Epithelial cell of esophagus (primary cell): ENCODE results near the gene ANKRD6.

Experiments
- DNase-seq: peaks from one replicate; pipeline ENCODE4 v3.0.0; 2010; ENCODE audit warnings: low read depth
- H3K4me3 ChIP-seq: 2 replicates; pipeline ENCODE4 v1.5.1; 2011; ENCODE audit warnings: mild to moderate bottlenecking, low read length, control low read depth
- CTCF ChIP-seq: IDR thresholded peaks from 2 replicates; pipeline ENCODE4 v1.5.1; 2011; ENCODE audit warnings: low read depth, mild to moderate bottlenecking, low read length, control low read depth, inconsistent platforms; ENCODE audit not compliant: insufficient read depth; ENCODE audit errors: missing control alignments

ANKRD6 gene

GRCh38 chr6:89580997-89581666 is 148.2 kb downstream of the ANKRD6 start:
- no peak overlapping the region for H3K4me3 ChIP-seq
- no peak for DNase-seq
- no peak for TF ChIP-seq CTCF

DNA sequence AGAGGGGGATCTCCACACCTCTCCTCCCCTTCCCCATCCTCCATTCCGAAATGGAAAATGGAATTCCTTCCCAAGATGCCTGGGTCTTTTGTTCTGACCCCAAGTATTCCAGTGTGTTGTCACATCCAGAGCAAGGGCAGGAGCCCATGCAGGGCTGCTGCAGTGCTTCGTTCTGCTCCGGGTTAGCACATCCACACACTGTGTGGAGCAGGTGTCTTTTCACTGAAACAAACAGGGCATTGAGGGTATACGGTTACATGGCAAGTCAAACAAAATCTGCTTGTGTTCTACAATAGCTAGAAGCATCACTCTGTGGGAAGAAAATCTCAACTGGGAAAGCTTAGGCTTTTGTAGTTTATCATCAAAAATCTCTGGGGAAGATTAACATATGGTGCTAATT is 148.7 kb downstream of the ANKRD6 start:
- no peak overlapping the region for H3K4me3 ChIP-seq
- DNase-seq = no peak
- no peak for TF ChIP-seq CTCF

DNA sequence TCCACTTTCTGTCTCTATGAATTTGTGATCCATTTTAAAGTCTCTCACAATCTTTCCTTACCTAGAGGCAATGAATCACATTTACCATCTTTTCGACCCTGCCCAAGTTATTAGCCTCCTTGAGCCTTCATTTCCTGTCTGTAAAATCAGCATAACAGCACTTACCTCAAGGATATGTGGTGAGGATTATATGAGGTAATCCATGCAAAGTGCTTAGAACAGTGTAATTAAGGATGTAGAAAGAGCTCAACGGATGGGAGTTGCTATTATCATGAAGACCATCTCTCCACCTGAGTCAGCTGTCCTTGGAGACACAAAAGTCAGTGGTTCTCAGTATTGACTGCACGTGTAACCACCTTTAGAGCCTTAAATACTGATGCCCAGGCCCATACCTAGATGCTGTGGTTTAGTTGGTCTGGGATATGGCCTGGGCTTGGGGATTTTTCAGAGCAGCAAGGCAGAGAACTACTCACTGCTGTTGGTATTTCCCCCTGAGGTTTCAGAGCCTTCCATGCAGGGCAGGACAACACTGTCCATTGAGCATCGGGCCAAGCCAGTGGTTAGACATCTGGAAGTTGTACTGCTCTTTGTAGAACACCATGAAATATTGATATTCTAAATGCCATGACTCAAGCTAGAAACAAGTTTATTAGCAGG is 149.8 kb downstream of the ANKRD6 start:
- no peak for TF ChIP-seq CTCF
- DNase-seq = no peak
- H3K4me3 ChIP-seq = no peak overlapping the region

DNA sequence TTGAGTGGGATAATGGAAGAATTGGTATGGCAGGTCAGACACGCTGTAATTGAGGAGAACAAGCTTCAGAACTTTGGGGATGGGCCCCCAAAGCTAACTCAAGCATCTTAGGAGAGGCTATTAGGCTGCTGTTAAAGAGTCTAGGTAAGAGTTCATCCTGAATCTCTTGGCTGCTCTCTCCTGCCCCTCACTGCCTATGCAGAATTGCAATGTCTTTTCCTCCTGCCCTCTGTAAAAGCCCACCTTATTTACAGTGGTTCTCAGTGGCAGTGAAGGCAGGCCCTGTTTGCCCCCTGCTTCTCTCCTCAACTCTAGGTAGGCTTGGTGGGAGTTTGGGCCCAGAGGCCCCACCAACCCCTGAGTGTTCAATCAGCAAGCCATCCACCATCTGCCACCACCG is 150.6 kb downstream of the ANKRD6 start:
- no peak for TF ChIP-seq CTCF
- no peak overlapping the region for H3K4me3 ChIP-seq
- DNase-seq = no peak

DNA sequence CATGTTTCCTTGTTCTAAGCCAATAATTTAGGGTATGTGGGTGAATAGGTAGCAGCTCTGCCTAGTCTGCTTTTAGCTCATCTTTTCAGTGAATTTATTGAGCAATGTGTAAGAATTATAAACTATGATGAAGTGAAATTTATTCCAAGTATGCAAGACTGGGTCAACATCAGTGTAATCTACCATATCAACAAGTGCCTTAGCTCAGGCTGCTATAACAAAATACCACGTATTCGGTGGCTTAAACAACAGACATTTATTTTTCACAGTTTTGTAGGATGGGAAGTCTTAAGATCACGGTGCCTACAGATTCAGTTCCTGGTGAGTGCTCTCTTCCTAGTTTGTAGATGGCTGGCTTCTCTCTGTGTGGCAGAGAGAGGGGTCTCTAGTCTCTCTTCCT is 151.6 kb downstream of the ANKRD6 start:
- no peak overlapping the region for H3K4me3 ChIP-seq
- TF ChIP-seq CTCF = no peak
- no peak for DNase-seq

- TF ChIP-seq CTCF = no peak
- H3K4me3 ChIP-seq = no peak overlapping the region
- DNase-seq = no peak
Measured at GRCh38 chr6:89585154-89585553, 152.2 kb downstream of the ANKRD6 start.
